ENCODE results near the gene TSPAN18. TPM values are rescaled to one million over a fixed set of nuclear protein-coding genes. Genes with fewer than 3 reads are reported as not detected.

The TSPAN18 gene
- total RNA-seq, 1 experiment from 2014 or later = not detected

DNA sequence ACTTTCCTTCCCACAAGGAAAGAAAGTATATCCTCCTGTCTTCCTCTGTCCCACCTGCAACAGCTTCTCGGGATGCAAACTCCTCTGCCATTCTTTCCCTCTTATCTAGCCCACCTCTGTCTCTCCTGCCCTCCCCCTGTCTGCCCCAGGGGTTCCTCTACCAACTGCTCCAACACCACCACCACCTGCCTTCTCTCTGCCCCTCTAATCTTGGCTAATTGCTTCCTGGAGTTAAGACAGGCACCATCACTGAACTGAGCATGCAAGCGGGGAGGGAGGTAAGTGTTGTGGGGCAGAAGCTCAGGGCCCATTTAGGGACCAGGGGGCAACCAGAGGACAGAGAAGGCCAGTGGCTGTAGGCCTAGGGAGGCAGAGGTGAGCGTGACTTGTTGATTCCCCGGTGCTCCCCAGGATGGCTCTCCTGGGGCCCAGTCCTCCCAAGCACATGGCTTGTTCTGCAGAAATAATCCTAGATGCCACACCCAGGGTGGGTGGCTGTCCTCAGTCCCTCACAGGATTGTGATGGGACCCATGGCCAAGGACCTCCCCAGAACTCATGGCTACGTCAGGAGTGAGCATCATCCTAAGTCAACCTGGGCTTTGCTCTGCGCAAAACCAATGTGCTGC, 112.8 kb downstream of the TSPAN18 start:
- DNase-seq (ENCODE audit: low read depth, low spot score) = no peak
- in situ Hi-C loops (cut with HindIII; ENCODE audit: low pct_unique_long_range_greater_than_20kb, low sequenced_read_pairs) = no loop called here

DNA sequence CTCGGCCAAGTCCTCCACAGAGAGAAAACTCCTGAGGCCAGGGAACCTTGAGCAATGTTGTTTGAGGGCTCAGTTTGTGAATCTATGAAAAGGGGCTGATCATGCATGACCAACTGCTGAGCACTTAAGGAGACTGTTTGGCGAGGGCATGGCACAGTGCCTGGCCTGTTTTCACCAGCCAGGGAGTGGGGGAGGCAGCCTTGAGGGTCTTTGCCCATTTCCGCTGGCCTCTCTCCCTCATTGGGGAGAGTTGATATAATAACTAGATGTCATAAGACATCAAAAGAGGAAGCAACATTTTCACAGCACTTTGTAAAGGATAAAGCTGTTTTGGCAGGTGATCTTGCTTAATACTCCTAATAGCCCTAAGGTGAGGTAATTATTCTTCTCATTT, 113.3 kb downstream of the TSPAN18 start:
- in situ Hi-C loops (cut with HindIII; ENCODE audit: low pct_unique_long_range_greater_than_20kb, low sequenced_read_pairs) = no loop called here
- no peak for DNase-seq (ENCODE audit: low read depth, low spot score)

DNA sequence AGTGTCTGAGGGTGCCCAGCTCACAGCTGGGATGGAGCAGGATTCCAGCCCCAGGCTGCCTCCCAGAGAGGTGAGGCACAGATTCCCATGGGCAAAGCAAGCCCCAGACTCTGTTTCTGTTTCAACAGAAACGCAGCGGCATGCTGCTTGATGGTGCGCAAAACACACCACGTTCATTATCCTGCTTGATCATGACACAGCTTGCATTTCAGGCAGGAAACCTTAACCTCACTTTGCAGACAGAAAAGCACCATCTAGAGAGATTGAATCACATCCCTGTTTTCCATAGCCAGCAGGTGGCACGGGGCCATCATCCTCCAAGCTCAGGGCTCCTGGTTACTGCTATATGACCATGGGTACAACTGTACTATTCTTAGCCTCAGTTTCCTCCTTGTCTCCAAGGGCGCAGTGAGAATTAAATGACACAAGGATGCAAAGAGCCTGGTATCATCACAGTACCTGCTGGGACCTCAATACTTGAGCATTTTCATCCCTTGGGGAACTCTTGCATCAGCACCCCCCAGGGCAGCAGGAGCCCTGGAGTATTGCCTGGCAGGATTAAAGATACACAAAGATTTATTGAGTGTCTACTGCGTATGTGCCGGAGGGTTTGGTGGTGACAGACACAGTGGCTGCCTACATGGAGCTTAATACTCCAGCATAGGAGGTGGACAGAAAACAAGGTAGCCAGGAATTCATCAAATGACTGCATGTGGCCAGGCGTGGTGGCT, 113.9 kb downstream of the TSPAN18 start:
- DNase-seq (ENCODE audit: low read depth, low spot score) = no peak
- in situ Hi-C loops (cut with HindIII; ENCODE audit: low pct_unique_long_range_greater_than_20kb, low sequenced_read_pairs) = no loop called here

DNA sequence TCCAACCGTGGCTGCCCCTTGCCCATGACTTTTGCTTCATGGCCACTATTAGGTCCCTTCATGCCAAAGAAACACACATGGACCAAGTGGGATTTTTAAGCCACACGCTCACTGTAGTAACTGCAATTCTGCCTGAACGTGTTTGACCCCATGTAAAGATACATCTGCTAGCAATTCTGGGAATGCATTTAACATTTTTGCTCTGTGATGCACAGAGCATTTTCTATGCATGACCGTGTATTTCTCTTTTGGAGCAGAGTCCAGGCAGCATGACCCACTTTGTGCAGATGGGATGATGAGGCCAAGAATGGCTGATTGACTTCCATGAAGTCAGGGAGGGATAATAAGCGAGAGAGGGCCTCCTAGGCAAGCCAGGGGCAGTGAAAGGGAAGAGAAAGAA, 115.5 kb downstream of the TSPAN18 start:
- no peak for DNase-seq (ENCODE audit: low read depth, low spot score)
- in situ Hi-C loops (cut with HindIII; ENCODE audit: low pct_unique_long_range_greater_than_20kb, low sequenced_read_pairs) = no loop called here

DNA sequence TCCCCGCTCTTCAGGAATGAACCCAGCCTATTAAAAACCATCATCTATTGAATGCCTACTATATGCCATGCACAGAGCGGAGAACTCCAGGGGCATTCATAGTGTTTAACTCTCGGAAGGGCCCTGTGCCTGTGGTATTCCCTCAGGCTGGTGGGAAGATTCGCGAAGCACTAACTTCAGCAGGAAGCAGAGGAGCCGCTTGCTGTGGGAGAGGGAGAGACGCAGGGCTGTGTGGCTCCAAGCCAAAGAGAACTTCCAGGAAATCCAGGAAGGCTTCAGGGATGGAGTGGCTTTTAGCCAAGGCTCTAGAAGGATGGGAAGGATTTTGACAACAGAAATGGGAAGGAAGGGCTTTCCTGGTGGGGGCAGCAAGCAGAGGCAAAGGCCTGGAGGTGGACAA, 120.1 kb downstream of the TSPAN18 start:
- no peak for DNase-seq (ENCODE audit: low read depth, low spot score)
- in situ Hi-C loops (cut with HindIII; ENCODE audit: low pct_unique_long_range_greater_than_20kb, low sequenced_read_pairs) = no loop called here

DNA sequence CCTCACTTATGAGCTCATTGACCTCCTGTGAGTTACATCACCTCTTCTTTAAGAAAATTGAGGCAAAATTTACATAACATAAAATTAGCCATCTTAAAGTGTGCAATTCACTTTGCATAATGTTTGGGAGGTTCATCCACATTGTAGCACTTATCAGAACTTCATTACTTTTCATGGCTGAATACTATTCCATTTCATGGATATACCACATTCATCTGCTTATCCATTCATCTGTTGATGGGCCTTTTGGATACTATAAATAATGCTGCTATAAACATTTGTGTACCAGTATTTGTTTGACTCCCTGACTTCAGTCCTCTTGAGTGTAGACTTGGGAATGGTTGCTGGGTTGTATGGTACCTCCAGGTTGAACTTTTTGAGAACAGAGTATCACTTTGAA, 120.6 kb downstream of the TSPAN18 start:
- DNase-seq (ENCODE audit: low read depth, low spot score) = no peak
- in situ Hi-C loops (cut with HindIII; ENCODE audit: low pct_unique_long_range_greater_than_20kb, low sequenced_read_pairs) = no loop called here

DNA sequence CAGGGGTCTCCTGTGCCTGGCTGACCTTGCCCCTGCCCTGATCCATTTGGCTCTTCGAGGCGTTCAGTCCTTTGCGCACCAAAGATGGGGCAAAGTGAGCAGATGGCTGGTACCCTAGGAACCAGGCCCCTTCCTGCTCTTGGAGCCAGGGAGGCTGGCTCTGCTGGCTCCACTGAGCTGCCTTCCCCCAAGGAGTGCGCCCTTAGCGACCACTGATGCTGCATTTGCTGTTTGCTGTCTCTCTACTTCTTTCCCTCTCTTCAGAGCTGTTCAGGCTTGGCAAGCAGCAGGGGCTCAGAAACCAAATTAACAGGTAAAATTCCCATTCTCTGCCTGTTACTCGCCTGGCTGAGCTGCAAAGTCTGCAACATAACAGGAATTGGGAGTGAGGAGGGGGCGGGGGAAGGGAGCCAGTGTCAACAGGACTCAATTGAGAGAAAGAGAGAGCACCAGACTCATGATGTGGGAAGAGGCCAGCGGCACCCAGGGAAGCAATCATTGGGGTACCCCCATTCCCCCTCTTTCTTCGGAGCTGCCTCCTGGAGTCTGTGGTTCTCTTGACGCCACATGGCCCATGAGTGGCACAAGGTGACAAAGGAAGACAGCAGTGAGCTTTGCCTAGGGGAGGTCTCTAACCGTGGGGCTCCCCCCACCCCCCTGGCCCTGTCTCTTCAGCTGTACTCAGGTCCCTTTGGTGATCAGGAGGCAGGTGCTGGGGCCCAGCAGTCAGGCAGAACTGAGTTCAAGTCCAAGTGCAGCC, 121.6 kb downstream of the TSPAN18 start:
- in situ Hi-C loops (cut with HindIII; ENCODE audit: low pct_unique_long_range_greater_than_20kb, low sequenced_read_pairs) = no loop called here
- no peak for DNase-seq (ENCODE audit: low read depth, low spot score)

DNA sequence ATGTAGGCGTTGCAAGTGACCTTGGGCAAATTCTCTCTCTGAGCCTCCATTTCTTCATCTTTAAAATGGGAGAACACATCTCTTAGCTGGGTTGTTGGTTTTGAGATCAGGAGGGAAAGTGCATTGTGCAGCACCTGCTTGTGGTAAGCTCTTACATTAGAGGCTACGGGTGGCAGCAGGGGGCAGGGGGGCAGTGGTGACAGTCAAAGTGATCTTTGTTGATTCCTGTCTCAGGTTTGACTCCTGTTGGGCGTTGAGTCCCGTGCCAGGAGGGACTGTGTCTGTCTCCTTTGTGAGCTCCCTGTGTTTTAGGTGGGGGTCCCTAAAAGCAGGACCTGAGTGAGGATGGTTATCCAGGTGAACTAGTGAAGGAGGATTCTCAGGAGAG, 122.2 kb downstream of the TSPAN18 start:
- DNase-seq (ENCODE audit: low read depth, low spot score) = no peak
- in situ Hi-C loops (cut with HindIII; ENCODE audit: low pct_unique_long_range_greater_than_20kb, low sequenced_read_pairs) = no loop called here

DNA sequence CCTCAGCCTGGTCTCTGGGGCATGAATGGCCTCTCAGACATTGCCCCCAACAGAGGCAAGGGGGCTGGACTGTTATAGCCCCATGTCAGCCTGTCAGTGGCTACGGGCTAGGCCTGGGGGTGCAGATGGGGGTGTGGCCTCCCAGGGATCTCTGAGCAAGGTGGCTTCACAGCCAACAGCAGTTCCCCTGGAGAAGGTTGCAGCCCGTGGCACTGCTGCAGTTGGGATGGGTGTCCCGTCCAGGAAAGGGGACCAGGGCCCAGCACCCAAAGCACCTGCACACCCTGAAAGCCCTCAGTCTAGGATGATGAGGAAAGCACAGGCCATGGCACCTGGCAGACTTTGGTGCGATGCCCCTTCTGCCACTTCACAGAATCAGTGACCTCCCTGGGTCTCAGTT, 122.7 kb downstream of the TSPAN18 start:
- in situ Hi-C loops (cut with HindIII; ENCODE audit: low pct_unique_long_range_greater_than_20kb, low sequenced_read_pairs) = no loop called here
- no peak for DNase-seq (ENCODE audit: low read depth, low spot score)

DNA sequence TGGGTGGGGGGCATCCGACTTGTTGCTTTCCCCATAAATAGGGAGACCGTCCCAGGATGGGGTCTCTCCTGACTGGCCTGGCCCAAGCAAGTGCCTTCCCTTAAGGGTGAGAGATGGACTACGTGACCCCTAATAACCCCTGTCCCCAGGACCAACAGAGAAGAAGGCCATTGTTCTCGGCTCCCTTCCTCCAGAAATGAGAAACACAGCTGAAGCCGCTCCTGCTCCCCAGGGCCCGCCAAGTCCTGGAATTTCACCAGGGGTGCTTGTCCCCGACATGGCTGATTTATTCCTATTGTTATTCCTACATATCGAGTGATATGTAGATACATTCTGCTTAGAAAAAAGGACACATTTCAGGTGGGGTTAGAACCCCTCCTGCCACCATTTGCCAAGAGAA, 123.2 kb downstream of the TSPAN18 start:
- DNase-seq (ENCODE audit: low read depth, low spot score) = no peak
- in situ Hi-C loops (cut with HindIII; ENCODE audit: low pct_unique_long_range_greater_than_20kb, low sequenced_read_pairs) = no loop called here

DNA sequence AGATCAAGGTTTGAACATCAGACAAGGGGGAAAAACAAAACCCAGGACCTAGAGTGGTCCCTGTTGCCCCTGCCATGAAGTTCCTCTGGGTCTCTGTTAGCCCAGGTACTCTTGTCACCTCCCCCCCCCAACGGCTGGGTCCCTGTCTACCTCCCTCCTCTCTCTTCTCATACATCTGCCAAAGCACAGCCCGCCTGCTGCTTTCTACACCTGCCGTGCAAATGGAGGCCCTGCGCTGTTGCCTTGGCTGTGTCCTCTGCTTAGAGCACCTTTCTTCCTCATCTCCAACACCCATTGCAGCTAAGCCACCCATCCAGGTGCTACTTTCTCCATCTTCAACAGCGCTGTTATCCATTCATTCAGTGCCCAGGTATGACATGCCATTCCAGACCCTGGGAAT, 124.7 kb downstream of the TSPAN18 start:
- DNase-seq (ENCODE audit: low read depth, low spot score) = no peak
- in situ Hi-C loops (cut with HindIII; ENCODE audit: low pct_unique_long_range_greater_than_20kb, low sequenced_read_pairs) = no loop called here

DNA sequence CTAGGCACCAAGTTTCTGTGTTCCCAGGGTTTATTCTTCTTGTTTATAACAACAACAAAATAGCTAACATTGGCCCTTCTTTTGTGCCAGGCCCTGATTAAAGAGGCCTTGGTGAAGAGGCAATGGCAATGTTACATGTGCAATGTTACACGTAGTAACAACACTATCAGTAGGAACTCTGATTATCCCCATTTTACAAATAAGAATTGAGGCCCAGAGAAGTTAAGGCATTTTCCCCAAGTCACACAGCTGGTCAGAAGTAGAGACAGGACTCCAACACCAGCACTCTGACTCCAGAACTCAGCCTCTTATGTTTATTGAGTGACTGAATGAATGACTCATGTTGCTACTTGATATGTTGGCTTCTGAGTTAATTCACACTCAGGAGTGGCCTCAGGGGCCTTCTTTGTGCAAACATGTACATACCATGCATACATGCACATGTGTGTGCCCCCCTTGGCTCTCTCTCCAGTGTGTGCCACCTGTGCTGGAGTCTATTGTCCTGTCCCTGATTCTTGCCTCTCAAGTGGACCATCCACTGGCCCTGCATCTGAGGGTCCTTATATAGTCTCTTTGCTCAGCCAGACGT, 125.5 kb downstream of the TSPAN18 start:
- DNase-seq (ENCODE audit: low read depth, low spot score) = no peak
- in situ Hi-C loops (cut with HindIII; ENCODE audit: low pct_unique_long_range_greater_than_20kb, low sequenced_read_pairs) = no loop called here

DNA sequence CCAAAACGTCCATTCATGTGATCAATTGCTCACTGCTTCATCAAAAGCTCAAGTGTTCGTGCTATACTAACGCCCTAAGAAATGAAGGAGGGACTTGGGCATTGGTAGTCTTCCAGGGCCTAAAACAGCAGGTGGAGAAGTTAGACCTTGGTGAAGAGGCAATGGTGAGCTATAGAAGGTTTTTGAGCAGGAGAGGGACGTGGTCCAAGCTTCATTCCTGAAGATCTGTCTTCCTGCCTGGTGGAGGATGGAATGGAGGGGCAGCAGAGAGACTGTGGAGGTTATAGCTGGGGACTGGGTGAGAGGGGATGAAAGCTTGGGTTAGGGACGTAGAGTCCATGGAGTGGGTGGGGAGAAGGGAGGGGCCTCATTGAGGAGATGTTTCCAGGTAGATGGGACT, 126.2 kb downstream of the TSPAN18 start:
- in situ Hi-C loops (cut with HindIII; ENCODE audit: low pct_unique_long_range_greater_than_20kb, low sequenced_read_pairs) = no loop called here
- peak; percentile 9 for DNase-seq (ENCODE audit: low read depth, low spot score)

DNA sequence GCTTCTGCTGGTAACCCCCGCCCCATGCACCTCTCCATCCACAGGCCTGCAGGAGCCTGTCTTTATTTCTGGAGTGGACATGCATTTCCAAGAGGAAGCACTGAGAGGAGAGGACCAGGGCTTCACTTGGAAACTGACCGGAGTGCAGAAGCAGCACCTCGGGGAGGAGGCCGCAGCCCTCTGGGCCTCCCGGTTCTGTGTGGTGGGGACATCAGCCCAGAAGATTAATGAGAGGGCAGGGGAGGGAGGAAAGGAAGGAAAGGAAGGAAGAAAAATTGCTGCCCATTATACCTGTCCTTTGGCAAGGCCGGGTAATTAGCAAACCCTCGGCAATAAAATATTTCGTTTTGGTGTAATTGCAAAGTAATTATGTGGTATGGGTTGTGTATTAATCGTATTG, 126.9 kb downstream of the TSPAN18 start:
- in situ Hi-C loops (cut with HindIII; ENCODE audit: low pct_unique_long_range_greater_than_20kb, low sequenced_read_pairs) = no loop called here
- DNase-seq (ENCODE audit: low read depth, low spot score) = no peak

DNA sequence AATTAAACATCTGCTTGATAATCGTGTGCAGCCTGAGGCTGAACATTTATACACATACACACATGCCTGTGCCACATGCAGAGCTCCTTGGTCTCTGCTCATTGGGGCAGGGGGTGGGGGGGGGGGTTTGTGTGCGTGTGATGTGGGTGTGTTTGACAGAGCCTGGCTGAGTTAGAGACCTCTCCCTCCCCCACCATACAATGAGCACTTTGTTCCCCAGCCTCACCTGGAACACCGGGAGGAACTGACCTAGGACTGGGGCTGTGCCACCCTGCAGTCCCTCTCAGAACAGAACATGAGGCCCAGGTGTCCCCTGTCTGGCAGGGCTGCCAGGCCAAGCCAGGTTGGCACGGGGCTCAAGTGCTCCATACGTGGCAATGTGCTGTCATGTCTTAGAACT, 127.3 kb downstream of the TSPAN18 start:
- in situ Hi-C loops (cut with HindIII; ENCODE audit: low pct_unique_long_range_greater_than_20kb, low sequenced_read_pairs) = no loop called here
- no peak for DNase-seq (ENCODE audit: low read depth, low spot score)

DNA sequence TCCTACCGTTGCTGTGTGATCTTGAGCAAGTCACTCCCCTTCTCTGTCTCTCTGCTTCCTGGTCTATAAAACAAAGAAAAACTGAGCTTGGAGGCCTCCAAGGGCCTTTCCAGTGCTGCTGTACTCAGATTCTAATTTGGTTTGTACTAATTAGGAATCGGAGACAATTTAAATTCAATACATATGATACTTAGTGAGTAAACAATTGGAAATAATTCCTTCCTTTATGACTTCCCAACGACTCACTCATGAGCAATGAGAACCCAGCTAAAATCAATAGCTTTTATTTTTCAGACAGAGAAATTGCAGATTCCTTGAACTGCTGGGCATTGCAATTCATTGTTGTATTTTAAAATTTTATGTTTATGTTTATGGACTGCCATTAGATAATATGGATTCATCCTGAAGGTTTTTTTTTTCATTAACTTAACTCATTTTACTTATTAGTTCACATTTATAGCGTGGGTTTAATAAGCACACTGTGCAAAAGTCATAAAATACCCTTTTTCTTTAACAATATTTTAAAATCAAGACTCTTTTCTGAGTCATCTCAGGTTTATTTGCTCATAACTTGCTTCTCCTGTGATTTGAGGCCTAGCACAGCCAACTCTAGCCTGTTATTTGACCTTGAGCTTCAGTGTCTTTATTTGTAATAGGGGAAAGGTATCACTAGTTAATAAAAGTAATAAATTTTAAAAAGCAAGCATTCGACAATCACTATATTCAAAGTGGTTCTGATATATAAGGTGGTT, 128.2 kb downstream of the TSPAN18 start:
- in situ Hi-C loops (cut with HindIII; ENCODE audit: low pct_unique_long_range_greater_than_20kb, low sequenced_read_pairs) = no loop called here

DNA sequence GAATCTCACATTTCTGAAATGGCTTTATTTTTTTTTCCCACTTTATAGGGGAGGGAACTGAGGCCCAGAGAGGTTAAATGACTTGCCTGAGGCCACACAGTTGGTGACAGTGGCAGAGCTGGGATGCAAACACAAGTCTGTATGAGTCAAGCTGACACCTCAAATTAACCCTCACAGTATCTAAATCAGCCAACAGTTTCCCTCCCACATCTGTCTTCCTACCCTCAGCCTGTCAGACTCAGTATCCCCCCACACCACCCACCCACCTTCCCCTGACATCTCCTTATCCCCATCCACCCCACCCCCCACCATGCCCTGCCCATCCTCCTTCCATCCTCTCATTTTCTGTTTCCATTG, 128.7 kb downstream of the TSPAN18 start:
- in situ Hi-C loops (cut with HindIII; ENCODE audit: low pct_unique_long_range_greater_than_20kb, low sequenced_read_pairs) = no loop called here
- no peak for DNase-seq (ENCODE audit: low read depth, low spot score)

More for the DNA sequence above, 128.2 kb downstream of the TSPAN18 start:
- no peak for DNase-seq (ENCODE audit: low read depth, low spot score)

DNA sequence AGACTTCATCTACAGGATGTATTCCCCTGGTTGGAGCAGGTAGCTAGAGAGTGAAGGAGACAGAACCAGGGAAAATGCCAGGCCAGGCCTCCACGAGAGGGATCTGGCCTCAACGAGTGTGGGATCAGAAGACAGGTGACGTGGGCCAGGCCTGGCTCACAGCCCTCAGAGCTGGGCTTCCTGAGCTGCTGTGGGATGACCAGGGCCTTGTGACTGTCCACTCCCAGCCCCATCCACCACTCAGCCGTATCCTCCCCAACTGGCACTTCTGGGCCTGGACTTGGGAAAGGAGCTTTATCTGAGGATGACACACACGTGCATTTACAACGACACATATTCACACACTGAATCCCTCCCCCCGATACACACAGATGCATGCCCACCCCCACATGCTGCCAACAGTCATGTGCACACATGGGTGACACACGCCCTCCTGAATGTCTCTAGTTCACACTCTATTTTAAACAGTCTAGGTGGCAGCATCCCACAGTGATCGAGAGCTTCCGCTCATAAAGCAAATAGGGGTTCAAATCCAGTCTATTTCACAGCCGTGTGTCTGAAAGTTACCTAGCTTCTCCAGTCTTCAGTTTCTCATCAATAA, 130.8 kb downstream of the TSPAN18 start:
- in situ Hi-C loops (cut with HindIII; ENCODE audit: low pct_unique_long_range_greater_than_20kb, low sequenced_read_pairs) = no loop called here
- DNase-seq (ENCODE audit: low read depth, low spot score) = no peak

Measured in SK-MEL-5 (cell line).